H1 (cell line): ENCODE measurements around the gene CHD6. TPM values are rescaled to one million over a fixed set of nuclear protein-coding genes. Genes with fewer than 3 reads are reported as not detected.

Experiments used
- CTCF ChIA-PET: fragments of 300-600 bp; sonication (Branson Sonifier 250); formaldehyde crosslinking; loops from one replicate; lab custom pipeline; 2021; ENCODE audit not compliant: partially characterized antibody; lab: Charles Lee
- POLR2A ChIA-PET: fragments of 300-600 bp; sonication (Branson Sonifier 250); formaldehyde crosslinking; loops from one replicate; lab custom pipeline; 2021; ENCODE audit warnings: inconsistent platforms; ENCODE audit not compliant: partially characterized antibody; lab: Charles Lee
- DNase-seq, 2 experiments: peaks; one replicate each; pipeline versions ENCODE4 v3.0.0 to v3.0.0-alpha.2; 2010 to 2022; ENCODE audit warnings: low spot score in 2 of 2, low read depth in 1 of 2, mixed read lengths in 1 of 2
- FAIRE-seq: peaks from 2 replicates; lab custom pipeline; 2011; peaks lifted over from hg19 to GRCh38; lab: Jason Lieb, UNC
- H2AFZ ChIP-seq: 2 replicates; pipeline ENCODE4 v1.8.1; 2012; ENCODE audit warnings: low read length, inconsistent platforms
- H2AK5ac ChIP-seq: 2 replicates; pipeline ENCODE4 v1.6.1; 2013; ENCODE audit warnings: low read depth, low read length
- H2BK120ac ChIP-seq: replicated peaks from 2 replicates; pipeline ENCODE3; 2013; ENCODE audit warnings: low read depth, low read length, inconsistent platforms
- H2BK12ac ChIP-seq: 2 replicates; pipeline ENCODE4 v1.6.1; 2013; ENCODE audit warnings: low read depth, low read length
- H2BK15ac ChIP-seq: 2 replicates; pipeline ENCODE4 v1.6.1; 2013; ENCODE audit warnings: low read length
- H2BK20ac ChIP-seq: 2 replicates; pipeline ENCODE4 v1.6.1; 2013; ENCODE audit warnings: low read length
- H2BK5ac ChIP-seq: 2 replicates; pipeline ENCODE4 v1.6.1; 2013; ENCODE audit warnings: low read depth, low read length
- H3K14ac ChIP-seq: 2 replicates; pipeline ENCODE4 v1.6.1; 2013; ENCODE audit warnings: inconsistent platforms; ENCODE audit not compliant: insufficient read length
- H3K18ac ChIP-seq: 2 replicates; pipeline ENCODE4 v1.6.1; 2013; ENCODE audit warnings: low read length; ENCODE audit errors: extremely low read depth
- H3K23ac ChIP-seq: 2 replicates; pipeline ENCODE4 v1.6.1; 2013; ENCODE audit warnings: inconsistent platforms; ENCODE audit not compliant: insufficient read length
- H3K23me2 ChIP-seq: 2 replicates; pipeline ENCODE4 v1.6.1; 2013; ENCODE audit warnings: low read depth, low read length
- H3K27ac ChIP-seq: 2 replicates; pipeline ENCODE4 v1.6.1; 2011; ENCODE audit warnings: low read depth, low read length, inconsistent platforms
- H3K27me3 ChIP-seq, 4 experiments: replicated peaks in 1 of 4; 1 replicate in 1 of 4; 2 replicates in 3 of 4; pipeline versions ENCODE4 v1.6.1 to v1.8.1; 2011 to 2013; ENCODE audit warnings: low read length in 3 of 4, mild to moderate bottlenecking in 3 of 4, inconsistent platforms in 2 of 4, mixed read lengths in 2 of 4, moderate library complexity in 1 of 4; ENCODE audit not compliant: control insufficient read depth in 3 of 4, insufficient read depth in 3 of 4; ENCODE audit errors: extremely low read depth in 1 of 4
- H3K36me3 ChIP-seq, 4 experiments: 2 replicates each; pipeline versions ENCODE4 v1.6.1 to v1.8.1; 2011 to 2013; ENCODE audit warnings: mild to moderate bottlenecking in 4 of 4, low read length in 3 of 4, moderate library complexity in 2 of 4, control low read depth in 1 of 4, inconsistent platforms in 1 of 4; ENCODE audit not compliant: insufficient read depth in 4 of 4, control insufficient read depth in 2 of 4
- H3K4ac ChIP-seq: replicated peaks from 2 replicates; pipeline ENCODE3; 2013; ENCODE audit warnings: low read length, low read depth, mixed read lengths, inconsistent platforms; ENCODE audit not compliant: insufficient read length
- H3K4me1 ChIP-seq, 4 experiments: replicated peaks in 1 of 4; 1 replicate in 1 of 4; 2 replicates in 3 of 4; pipeline versions ENCODE4 v1.6.1 to v1.8.1; 2011 to 2013; ENCODE audit warnings: low read length in 3 of 4, inconsistent platforms in 2 of 4, mixed read lengths in 1 of 4; ENCODE audit not compliant: insufficient read depth in 4 of 4, control insufficient read depth in 3 of 4
- H3K4me2 ChIP-seq, 2 experiments: 2 replicates each; pipeline versions ENCODE4 v1.6.1 to v1.8.1; 2011 to 2013; ENCODE audit warnings: low read depth in 2 of 2, low read length in 2 of 2, control low read depth in 1 of 2, inconsistent platforms in 1 of 2, mild to moderate bottlenecking in 1 of 2; ENCODE audit not compliant: insufficient read depth in 1 of 2
- H3K4me3 ChIP-seq, 4 experiments: fragments of 200-600, 300-600 bp in 1 of 4; sonication (generic), shearing (Covaris generic), sonication (Bioruptor Twin) in 1 of 4; 2 replicates each; pipeline versions ENCODE4 v1.5.1 to v1.8.1; 2011 to 2016; ENCODE audit warnings: low read length in 4 of 4, low read depth in 3 of 4, control low read depth in 2 of 4, inconsistent platforms in 2 of 4, mild to moderate bottlenecking in 2 of 4, mixed read lengths in 1 of 4, moderate library complexity in 1 of 4; ENCODE audit not compliant: insufficient read depth in 2 of 4; ENCODE audit errors: extremely low read depth in 1 of 4
- H3K56ac ChIP-seq: replicated peaks from 2 replicates; pipeline ENCODE3; 2013; ENCODE audit warnings: low read depth, mild to moderate bottlenecking, mixed read lengths, low read length, inconsistent platforms; ENCODE audit not compliant: insufficient read length
- H3K79me1 ChIP-seq: 2 replicates; pipeline ENCODE4 v1.6.1; 2013; ENCODE audit warnings: low read depth, low read length, control low read depth
- H3K79me2 ChIP-seq, 2 experiments: 2 replicates each; pipeline versions ENCODE4 v1.6.1 to v1.8.1; 2012 to 2013; ENCODE audit warnings: low read length in 2 of 2, mild to moderate bottlenecking in 2 of 2, inconsistent platforms in 1 of 2; ENCODE audit not compliant: insufficient read depth in 2 of 2, control insufficient read depth in 1 of 2
- H3K9ac ChIP-seq, 4 experiments: replicated peaks in 1 of 4; 1 replicate in 1 of 4; 2 replicates in 3 of 4; pipeline versions ENCODE4 v1.6.1 to v1.8.1; 2011 to 2013; ENCODE audit warnings: low read depth in 3 of 4, low read length in 3 of 4, control low read depth in 2 of 4, mild to moderate bottlenecking in 2 of 4, moderate library complexity in 2 of 4, inconsistent platforms in 1 of 4; ENCODE audit errors: extremely low read depth in 1 of 4
- H3K9me3 ChIP-seq, 2 experiments: 2 replicates each; pipeline versions ENCODE4 v1.6.1 to v1.8.1; 2012 to 2013; ENCODE audit warnings: mild to moderate bottlenecking in 2 of 2, moderate library complexity in 2 of 2, control low read depth in 1 of 2, inconsistent platforms in 1 of 2, low read depth in 1 of 2, low read length in 1 of 2, mixed read lengths in 1 of 2; ENCODE audit not compliant: insufficient read depth in 2 of 2
- H4K20me1 ChIP-seq, 2 experiments: replicated peaks in 1 of 2; 2 replicates each; pipeline versions ENCODE3 to v1.8.1; 2011 to 2013; ENCODE audit warnings: inconsistent platforms in 2 of 2, low read length in 2 of 2, mild to moderate bottlenecking in 1 of 2; ENCODE audit not compliant: insufficient read depth in 2 of 2, control insufficient read depth in 1 of 2
- H4K5ac ChIP-seq: 2 replicates; pipeline ENCODE4 v1.6.1; 2013; ENCODE audit warnings: low read length, low read depth, mixed read lengths, inconsistent platforms; ENCODE audit not compliant: insufficient read length
- H4K8ac ChIP-seq: 2 replicates; pipeline ENCODE4 v1.8.0; 2013; ENCODE audit warnings: mild to moderate bottlenecking, moderate library complexity, low read length, inconsistent platforms; ENCODE audit not compliant: insufficient read depth; ENCODE audit errors: extremely low read depth
- H4K91ac ChIP-seq: replicated peaks from 2 replicates; pipeline ENCODE3; 2013; ENCODE audit warnings: low read length, mixed read lengths, inconsistent platforms; ENCODE audit not compliant: insufficient read length
- KDM1A ChIP-seq: fragments of 200-600, 300-600 bp; sonication (generic); IDR thresholded peaks from 2 replicates; pipeline ENCODE4 v1.7.1; 2016; ENCODE audit warnings: mild to moderate bottlenecking, low read length, borderline replicate concordance
- PHF8 ChIP-seq: fragments of 200-600 bp; sonication (generic); conservative IDR thresholded peaks from 2 replicates; pipeline ENCODE4 v1.7.1; 2012; ENCODE audit warnings: low read depth, mild to moderate bottlenecking, inconsistent platforms, low read length, moderate library complexity
- POU5F1 ChIP-seq: IDR thresholded peaks from 2 replicates; pipeline ENCODE4 v1.6.1; 2011; ENCODE audit warnings: low read depth, mild to moderate bottlenecking, low read length, moderate library complexity
- WGBS, 2 experiments: shearing (Covaris generic) in 1 of 2; methylation state at CpG; one replicate each; pipeline versions ENCODE4 v1.1.6 to v1.1.7; 2013 to 2015; ENCODE audit warnings: low lambda C conversion rate in 2 of 2, mixed read lengths in 2 of 2, inconsistent platforms in 1 of 2, low coverage in 1 of 2, missing lambda C conversion rate in 1 of 2; ENCODE audit not compliant: insufficient replicate concordance in 2 of 2, insufficient coverage in 1 of 2, insufficient read length in 1 of 2; ENCODE audit errors: extremely low coverage in 1 of 2, missing lambda C conversion rate in 1 of 2; 5-methylcytosine and 5-hydroxymethylcytosine counted together
- polyA plus RNA-seq, 7 experiments: library from polyadenylated mRNA; depleted of rRNA in 3 of 7; stranded (reverse) in 5 of 7; unstranded in 2 of 7; fragments of >200 nt in 5 of 7; fragments of 200-250 nt in 2 of 7; gene quantifications; 1 replicate in 5 of 7; 2 replicates in 1 of 7; 4 replicates in 1 of 7; pipeline versions ENCODE4 v1.2.1 to v1.2.3, GENCODE V29; 2011 to 2013; ENCODE audit warnings: missing spikeins in 2 of 7, mixed read lengths in 2 of 7
- total RNA-seq: library from RNA; stranded (reverse); fragmentation: NEBNext Ultra II Directional; extraction: Animal tissue kit (Norgen Biotek cat#: 25700); gene quantifications from 2 replicates; pipeline ENCODE4 v1.2.1, GENCODE V29; 2021

CHD6 gene
- total and polyA plus RNA-seq, 2 of the 8 experiments (the other 6 are each of a cell fraction or from before 2014, with no cell fraction given) = 11.1 to 62.9 TPM

DNA sequence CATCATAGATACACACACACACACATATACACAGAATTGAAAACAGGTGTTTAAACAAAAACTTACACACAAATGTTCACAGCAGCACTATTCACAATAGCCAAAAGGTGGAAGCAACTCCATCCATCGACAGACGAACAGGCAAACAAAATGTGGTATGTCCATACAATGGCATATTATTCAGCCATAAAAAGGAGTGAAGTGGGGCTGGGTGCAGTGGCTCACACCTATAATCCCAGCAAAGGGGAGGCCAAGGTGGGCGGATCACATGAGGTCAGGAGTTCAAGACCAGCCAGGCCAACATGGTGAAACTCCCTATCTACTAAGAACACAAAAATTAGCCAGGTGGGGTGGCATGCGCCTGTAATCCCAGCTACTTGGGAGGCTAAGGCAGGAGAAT lies 80.3 kb downstream of the CHD6 start:
- DNase-seq = no peak
- H3K36me3 ChIP-seq = peaks cover 0 to 16% (median 6%) of the 10 kb centered on the region in 4 experiments; a peak in 6 of 8 replicates
- H2BK15ac ChIP-seq = no peak overlapping the region
- no peak overlapping the region for H2BK12ac ChIP-seq
- no peak overlapping the region for H3K4me2 ChIP-seq
- H3K4me1 ChIP-seq = no peaks in the 10 kb centered on the region
- no peak overlapping the region for H3K23ac ChIP-seq
- H3K79me2 ChIP-seq = peaks cover 0 to 58% of the 10 kb centered on the region in 2 experiments; a peak in 2 of 4 replicates
- H3K4me3 ChIP-seq = no peak overlapping the region
- H2BK20ac ChIP-seq = no peak overlapping the region
- TF ChIP-seq POU5F1 (no peak), PHF8 (no peak), KDM1A (peak; percentile 34; the same call in 1 of the 2 replicates)
- TF ChIP-seq, all 59 proteins: peak for 1
- H3K23me2 ChIP-seq = no peaks in the 10 kb centered on the region
- H3K56ac ChIP-seq = no peak overlapping the region
- H4K20me1 ChIP-seq = peaks cover 2 to 4% of the 10 kb centered on the region in 2 experiments
- ChIA-PET CTCF (no interaction called here), POLR2A (no interaction called here)
- peaks cover 0 to 11% of the 10 kb centered on the region in 2 experiments; a peak in 2 of 4 replicates for H3K9me3 ChIP-seq
- peaks cover 6% of the 10 kb centered on the region; the same call in 1 of the 2 replicates for H3K79me1 ChIP-seq
- H2AK5ac ChIP-seq = no peak overlapping the region
- H4K5ac ChIP-seq = no peak overlapping the region
- H2AFZ ChIP-seq = no peak overlapping the region
- no peak for FAIRE-seq
- H3K4ac ChIP-seq = no peak overlapping the region
- no peaks in the 10 kb centered on the region for H3K27me3 ChIP-seq
- no peak overlapping the region for H4K91ac ChIP-seq
- no peak overlapping the region for H3K27ac ChIP-seq
- H3K18ac ChIP-seq = no peak overlapping the region
- H3K14ac ChIP-seq = no peak overlapping the region
- H4K8ac ChIP-seq = no peak overlapping the region
- no peak overlapping the region for H3K9ac ChIP-seq
- 94% methylated on average over 4 of the region's 4 CpGs; no CpG with 5 or more reads in 1 of the 2 experiments for WGBS, 2 experiments
- H2BK120ac ChIP-seq = no peak overlapping the region
- H2BK5ac ChIP-seq = no peak overlapping the region
